HepG2 (cell line): ENCODE results near the gene SLC26A5. TPM values are rescaled to one million over a fixed set of nuclear protein-coding genes. Genes with fewer than 3 reads are reported as not detected.

Experiments
- FOXP1 ChIP-seq, 2 experiments: fragments of 450-650 bp in 1 of 2; IDR thresholded peaks; 2 replicates each; pipeline ENCODE4 v1.6.1; 2017 to 2018; ENCODE audit warnings: antibody characterized with exemption in 1 of 2
- HOXA5 ChIP-seq: sonication (generic); formaldehyde crosslinking; IDR thresholded peaks from 2 replicates; pipeline ENCODE4 v1.4.0; 2020; ENCODE audit warnings: missing genetic modification reagents
- NFIC ChIP-seq: IDR thresholded peaks from 2 replicates; pipeline ENCODE4 v1.6.1; 2012; ENCODE audit warnings: mild to moderate bottlenecking, low read length, inconsistent platforms
- NFKB2 ChIP-seq: sonication (generic); formaldehyde crosslinking; IDR thresholded peaks from 2 replicates; pipeline ENCODE4 v1.4.0; 2020; ENCODE audit warnings: missing genetic modification reagents, borderline replicate concordance
- NFYB ChIP-seq: sonication (generic); formaldehyde crosslinking; IDR thresholded peaks from 2 replicates; pipeline ENCODE4 v1.4.0; 2020; ENCODE audit warnings: missing genetic modification reagents
- TCF12 ChIP-seq, 2 experiments: fragments of 450-650 bp in 1 of 2; sonication (generic) in 1 of 2; formaldehyde crosslinking in 1 of 2; IDR thresholded peaks; 2 replicates each; pipeline versions ENCODE4 v1.6.1 to v1.8.0; 2017 to 2022; ENCODE audit warnings: antibody characterized with exemption in 1 of 2, mild to moderate bottlenecking in 1 of 2, missing genetic modification reagents in 1 of 2, moderate library complexity in 1 of 2
- YEATS2 ChIP-seq: sonication (generic); formaldehyde crosslinking; IDR thresholded peaks from 2 replicates; pipeline ENCODE4 v1.4.0; 2020; ENCODE audit warnings: missing genetic modification reagents, borderline replicate concordance
- ZBTB1 ChIP-seq: sonication (generic); formaldehyde crosslinking; IDR thresholded peaks from 2 replicates; pipeline ENCODE4 v1.4.0; 2020; ENCODE audit warnings: missing genetic modification reagents, borderline replicate concordance
- ZBTB20 ChIP-seq: sonication (generic); formaldehyde crosslinking; IDR thresholded peaks from 2 replicates; pipeline ENCODE4 v1.8.1; 2023; ENCODE audit warnings: missing genetic modification reagents, low read depth, mild to moderate bottlenecking, borderline replicate concordance
- ZBTB7B ChIP-seq: sonication (generic); formaldehyde crosslinking; IDR thresholded peaks from 2 replicates; pipeline ENCODE4 v1.4.0; 2020; ENCODE audit warnings: missing genetic modification reagents
- ZNF101 ChIP-seq: sonication (generic); formaldehyde crosslinking; IDR thresholded peaks from 2 replicates; pipeline ENCODE4 v1.4.0; 2020; ENCODE audit warnings: mild to moderate bottlenecking, low read depth, missing genetic modification reagents, borderline replicate concordance
- ZNF510 ChIP-seq: sonication (generic); formaldehyde crosslinking; IDR thresholded peaks from 2 replicates; pipeline ENCODE4 v1.4.0; 2020; ENCODE audit warnings: low read depth, mild to moderate bottlenecking, missing genetic modification reagents
- polyA plus RNA-seq, 8 experiments: library from polyadenylated mRNA; depleted of rRNA in 3 of 8; stranded (reverse) in 7 of 8; unstranded in 1 of 8; fragments of >200 nt; fragmentation: Illumina TruSeq in 4 of 8; extraction: Trizol in 4 of 8; gene quantifications; 2 replicates each; pipeline versions ENCODE4 v1.2.1 to v1.2.3, GENCODE V29; 2011 to 2016; ENCODE audit warnings: low read depth in 4 of 8, missing spikeins in 1 of 8, mixed read lengths in 1 of 8; ENCODE audit not compliant: insufficient read depth in 1 of 8
- total RNA-seq, 5 experiments: library from RNA; depleted of rRNA; stranded (reverse); fragments of >200 nt; fragmentation: Illumina TruSeq; extraction: Trizol; gene quantifications; 2 replicates each; pipeline ENCODE4 v1.2.3, GENCODE V29; 2016; ENCODE audit warnings: low read depth in 1 of 5
- TF ChIP-seq, protein P1 (sequence below): sonication (generic); formaldehyde crosslinking; IDR thresholded peaks from 2 replicates; pipeline ENCODE4 v1.4.0; 2020; ENCODE audit warnings: missing genetic modification reagents, borderline replicate concordance
- TF ChIP-seq, protein P2 (sequence below): sonication (generic); formaldehyde crosslinking; IDR thresholded peaks from 2 replicates; pipeline ENCODE4 v1.9.0; 2021; ENCODE audit warnings: mild to moderate bottlenecking, missing genetic modification reagents
- TF ChIP-seq, protein P3 (sequence below): sonication (generic); formaldehyde crosslinking; IDR thresholded peaks from 2 replicates; pipeline ENCODE4 v1.4.0; 2020; ENCODE audit warnings: missing genetic modification reagents
- TF ChIP-seq, protein P4 (sequence below): sonication (generic); formaldehyde crosslinking; IDR thresholded peaks from 2 replicates; pipeline ENCODE4 v1.4.0; 2020; ENCODE audit warnings: missing genetic modification reagents

Gene SLC26A5
- total and polyA plus RNA-seq, 2 of the 13 experiments (the other 11 are each of a cell fraction or from before 2014, with no cell fraction given) = 0.08 to 0.11 TPM

DNA sequence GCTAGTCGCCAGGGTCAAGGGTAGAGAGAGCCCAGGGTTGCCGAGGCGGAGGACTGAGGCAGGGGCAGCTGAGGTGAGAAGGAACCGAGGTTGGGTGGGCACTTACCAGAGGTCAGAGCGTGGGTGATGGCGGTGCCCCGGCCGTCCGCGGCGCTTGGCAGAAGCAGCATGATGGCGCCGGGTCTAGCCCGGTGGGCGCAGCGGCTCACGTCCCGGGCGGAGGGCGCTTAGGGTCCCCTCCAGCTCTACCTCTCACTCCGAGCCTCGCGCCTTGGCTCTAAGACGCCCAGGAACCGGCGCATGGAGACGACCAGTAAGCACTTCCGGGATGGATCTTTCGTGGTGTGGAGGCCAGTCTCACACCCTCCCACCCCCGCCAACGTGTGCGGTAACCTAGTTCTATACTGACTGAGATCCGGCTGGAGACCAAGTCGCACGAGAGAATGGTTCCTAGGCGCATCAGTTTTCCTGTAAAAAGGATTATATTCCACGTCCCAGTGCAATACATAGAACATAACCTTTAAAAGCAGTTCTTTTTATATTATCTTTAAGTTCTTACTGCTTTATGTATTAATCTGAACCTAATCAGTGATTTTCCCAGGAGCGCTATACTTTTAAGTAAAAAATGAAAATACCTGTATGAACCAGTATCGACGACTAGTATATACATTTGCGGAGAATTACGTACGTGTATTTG lies 101.4 kb downstream of the SLC26A5 start, which contains the start of gene DNAJC2 (continued):
- TF ChIP-seq, protein P1, sequence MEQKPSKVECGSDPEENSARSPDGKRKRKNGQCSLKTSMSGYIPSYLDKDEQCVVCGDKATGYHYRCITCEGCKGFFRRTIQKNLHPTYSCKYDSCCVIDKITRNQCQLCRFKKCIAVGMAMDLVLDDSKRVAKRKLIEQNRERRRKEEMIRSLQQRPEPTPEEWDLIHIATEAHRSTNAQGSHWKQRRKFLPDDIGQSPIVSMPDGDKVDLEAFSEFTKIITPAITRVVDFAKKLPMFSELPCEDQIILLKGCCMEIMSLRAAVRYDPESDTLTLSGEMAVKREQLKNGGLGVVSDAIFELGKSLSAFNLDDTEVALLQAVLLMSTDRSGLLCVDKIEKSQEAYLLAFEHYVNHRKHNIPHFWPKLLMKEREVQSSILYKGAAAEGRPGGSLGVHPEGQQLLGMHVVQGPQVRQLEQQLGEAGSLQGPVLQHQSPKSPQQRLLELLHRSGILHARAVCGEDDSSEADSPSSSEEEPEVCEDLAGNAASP (CRISPR knock-in tag) = peak; percentile 70; the same call in 1 of the 2 replicates
- TF ChIP-seq NFYB (CRISPR knock-in tag) = peak; percentile 16; the same call in 1 of the 2 replicates
- peak; percentile 94 for TF ChIP-seq YEATS2 (CRISPR knock-in tag)
- TF ChIP-seq, protein P2, sequence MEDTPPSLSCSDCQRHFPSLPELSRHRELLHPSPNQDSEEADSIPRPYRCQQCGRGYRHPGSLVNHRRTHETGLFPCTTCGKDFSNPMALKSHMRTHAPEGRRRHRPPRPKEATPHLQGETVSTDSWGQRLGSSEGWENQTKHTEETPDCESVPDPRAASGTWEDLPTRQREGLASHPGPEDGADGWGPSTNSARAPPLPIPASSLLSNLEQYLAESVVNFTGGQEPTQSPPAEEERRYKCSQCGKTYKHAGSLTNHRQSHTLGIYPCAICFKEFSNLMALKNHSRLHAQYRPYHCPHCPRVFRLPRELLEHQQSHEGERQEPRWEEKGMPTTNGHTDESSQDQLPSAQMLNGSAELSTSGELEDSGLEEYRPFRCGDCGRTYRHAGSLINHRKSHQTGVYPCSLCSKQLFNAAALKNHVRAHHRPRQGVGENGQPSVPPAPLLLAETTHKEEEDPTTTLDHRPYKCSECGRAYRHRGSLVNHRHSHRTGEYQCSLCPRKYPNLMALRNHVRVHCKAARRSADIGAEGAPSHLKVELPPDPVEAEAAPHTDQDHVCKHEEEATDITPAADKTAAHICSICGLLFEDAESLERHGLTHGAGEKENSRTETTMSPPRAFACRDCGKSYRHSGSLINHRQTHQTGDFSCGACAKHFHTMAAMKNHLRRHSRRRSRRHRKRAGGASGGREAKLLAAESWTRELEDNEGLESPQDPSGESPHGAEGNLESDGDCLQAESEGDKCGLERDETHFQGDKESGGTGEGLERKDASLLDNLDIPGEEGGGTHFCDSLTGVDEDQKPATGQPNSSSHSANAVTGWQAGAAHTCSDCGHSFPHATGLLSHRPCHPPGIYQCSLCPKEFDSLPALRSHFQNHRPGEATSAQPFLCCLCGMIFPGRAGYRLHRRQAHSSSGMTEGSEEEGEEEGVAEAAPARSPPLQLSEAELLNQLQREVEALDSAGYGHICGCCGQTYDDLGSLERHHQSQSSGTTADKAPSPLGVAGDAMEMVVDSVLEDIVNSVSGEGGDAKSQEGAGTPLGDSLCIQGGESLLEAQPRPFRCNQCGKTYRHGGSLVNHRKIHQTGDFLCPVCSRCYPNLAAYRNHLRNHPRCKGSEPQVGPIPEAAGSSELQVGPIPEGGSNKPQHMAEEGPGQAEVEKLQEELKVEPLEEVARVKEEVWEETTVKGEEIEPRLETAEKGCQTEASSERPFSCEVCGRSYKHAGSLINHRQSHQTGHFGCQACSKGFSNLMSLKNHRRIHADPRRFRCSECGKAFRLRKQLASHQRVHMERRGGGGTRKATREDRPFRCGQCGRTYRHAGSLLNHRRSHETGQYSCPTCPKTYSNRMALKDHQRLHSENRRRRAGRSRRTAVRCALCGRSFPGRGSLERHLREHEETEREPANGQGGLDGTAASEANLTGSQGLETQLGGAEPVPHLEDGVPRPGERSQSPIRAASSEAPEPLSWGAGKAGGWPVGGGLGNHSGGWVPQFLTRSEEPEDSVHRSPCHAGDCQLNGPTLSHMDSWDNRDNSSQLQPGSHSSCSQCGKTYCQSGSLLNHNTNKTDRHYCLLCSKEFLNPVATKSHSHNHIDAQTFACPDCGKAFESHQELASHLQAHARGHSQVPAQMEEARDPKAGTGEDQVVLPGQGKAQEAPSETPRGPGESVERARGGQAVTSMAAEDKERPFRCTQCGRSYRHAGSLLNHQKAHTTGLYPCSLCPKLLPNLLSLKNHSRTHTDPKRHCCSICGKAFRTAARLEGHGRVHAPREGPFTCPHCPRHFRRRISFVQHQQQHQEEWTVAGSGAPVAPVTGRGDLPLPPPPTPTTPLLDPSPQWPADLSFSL = no peak
- peak; percentile 89; the same call in 1 of the 2 replicates for TF ChIP-seq HOXA5
- peak; percentile 73; the same call in 1 of the 2 replicates for TF ChIP-seq ZBTB1 (CRISPR knock-in tag)
- TF ChIP-seq, protein P3, sequence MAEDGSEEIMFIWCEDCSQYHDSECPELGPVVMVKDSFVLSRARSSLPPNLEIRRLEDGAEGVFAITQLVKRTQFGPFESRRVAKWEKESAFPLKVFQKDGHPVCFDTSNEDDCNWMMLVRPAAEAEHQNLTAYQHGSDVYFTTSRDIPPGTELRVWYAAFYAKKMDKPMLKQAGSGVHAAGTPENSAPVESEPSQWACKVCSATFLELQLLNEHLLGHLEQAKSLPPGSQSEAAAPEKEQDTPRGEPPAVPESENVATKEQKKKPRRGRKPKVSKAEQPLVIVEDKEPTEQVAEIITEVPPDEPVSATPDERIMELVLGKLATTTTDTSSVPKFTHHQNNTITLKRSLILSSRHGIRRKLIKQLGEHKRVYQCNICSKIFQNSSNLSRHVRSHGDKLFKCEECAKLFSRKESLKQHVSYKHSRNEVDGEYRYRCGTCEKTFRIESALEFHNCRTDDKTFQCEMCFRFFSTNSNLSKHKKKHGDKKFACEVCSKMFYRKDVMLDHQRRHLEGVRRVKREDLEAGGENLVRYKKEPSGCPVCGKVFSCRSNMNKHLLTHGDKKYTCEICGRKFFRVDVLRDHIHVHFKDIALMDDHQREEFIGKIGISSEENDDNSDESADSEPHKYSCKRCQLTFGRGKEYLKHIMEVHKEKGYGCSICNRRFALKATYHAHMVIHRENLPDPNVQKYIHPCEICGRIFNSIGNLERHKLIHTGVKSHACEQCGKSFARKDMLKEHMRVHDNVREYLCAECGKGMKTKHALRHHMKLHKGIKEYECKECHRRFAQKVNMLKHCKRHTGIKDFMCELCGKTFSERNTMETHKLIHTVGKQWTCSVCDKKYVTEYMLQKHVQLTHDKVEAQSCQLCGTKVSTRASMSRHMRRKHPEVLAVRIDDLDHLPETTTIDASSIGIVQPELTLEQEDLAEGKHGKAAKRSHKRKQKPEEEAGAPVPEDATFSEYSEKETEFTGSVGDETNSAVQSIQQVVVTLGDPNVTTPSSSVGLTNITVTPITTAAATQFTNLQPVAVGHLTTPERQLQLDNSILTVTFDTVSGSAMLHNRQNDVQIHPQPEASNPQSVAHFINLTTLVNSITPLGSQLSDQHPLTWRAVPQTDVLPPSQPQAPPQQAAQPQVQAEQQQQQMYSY = no peak; the same call in 1 of the 2 replicates
- no peak for TF ChIP-seq TCF12 (IDR thresholded peaks at IDR 0.05)
- no peak for TF ChIP-seq TCF12 (CRISPR knock-in tag; IDR thresholded peaks at IDR 0.05)
- TF ChIP-seq NFIC = no peak
- peak; percentile 64 for TF ChIP-seq ZBTB20 (CRISPR knock-in tag)
- no peak for TF ChIP-seq FOXP1 (IDR thresholded peaks at IDR 0.05)
- peak; percentile 43; the same call in 1 of the 2 replicates for TF ChIP-seq FOXP1 (CRISPR knock-in tag; IDR thresholded peaks at IDR 0.05)
- TF ChIP-seq ZNF101 = no peak
- TF ChIP-seq ZNF510 (CRISPR knock-in tag) = 0 out of 2 replicates have a peak, but pooled peaks have one; percentile 85
- TF ChIP-seq, protein P4, sequence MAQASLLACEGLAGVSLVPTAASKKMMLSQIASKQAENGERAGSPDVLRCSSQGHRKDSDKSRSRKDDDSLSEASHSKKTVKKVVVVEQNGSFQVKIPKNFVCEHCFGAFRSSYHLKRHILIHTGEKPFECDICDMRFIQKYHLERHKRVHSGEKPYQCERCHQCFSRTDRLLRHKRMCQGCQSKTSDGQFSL = peak; percentile 58; the same call in 1 of the 2 replicates
- TF ChIP-seq NFKB2 (CRISPR knock-in tag) = peak; percentile 94
- TF ChIP-seq ZBTB7B (CRISPR knock-in tag) = peak; percentile 60; the same call in 1 of the 2 replicates
